HUES48 (cell line): ENCODE data around the gene KIRREL1.

Source experiments
- H3K27ac ChIP-seq: one replicate; pipeline ENCODE4 v1.7.0; 2013; ENCODE audit warnings: low read depth, low read length, inconsistent platforms
- H3K27me3 ChIP-seq: 2 replicates; pipeline ENCODE4 v1.6.1; 2013; ENCODE audit warnings: mild to moderate bottlenecking, low read length; ENCODE audit not compliant: control insufficient read depth, insufficient read depth
- H3K36me3 ChIP-seq: 2 replicates; pipeline ENCODE4 v1.6.1; 2013; ENCODE audit warnings: low read length; ENCODE audit not compliant: control insufficient read depth, insufficient read depth
- H3K4me1 ChIP-seq: 2 replicates; pipeline ENCODE4 v1.6.1; 2013; ENCODE audit warnings: mild to moderate bottlenecking, low read length; ENCODE audit not compliant: control insufficient read depth, insufficient read depth
- H3K4me3 ChIP-seq: 2 replicates; pipeline ENCODE4 v1.5.1; 2013; ENCODE audit warnings: mild to moderate bottlenecking, low read depth, low read length
- H3K9ac ChIP-seq: 2 replicates; pipeline ENCODE4 v1.6.1; 2013; ENCODE audit warnings: mild to moderate bottlenecking, low read depth, low read length, moderate library complexity
- H3K9me3 ChIP-seq: 2 replicates; pipeline ENCODE4 v1.6.1; 2013; ENCODE audit warnings: low read length; ENCODE audit not compliant: control insufficient read depth, insufficient read depth

KIRREL1 gene

DNA sequence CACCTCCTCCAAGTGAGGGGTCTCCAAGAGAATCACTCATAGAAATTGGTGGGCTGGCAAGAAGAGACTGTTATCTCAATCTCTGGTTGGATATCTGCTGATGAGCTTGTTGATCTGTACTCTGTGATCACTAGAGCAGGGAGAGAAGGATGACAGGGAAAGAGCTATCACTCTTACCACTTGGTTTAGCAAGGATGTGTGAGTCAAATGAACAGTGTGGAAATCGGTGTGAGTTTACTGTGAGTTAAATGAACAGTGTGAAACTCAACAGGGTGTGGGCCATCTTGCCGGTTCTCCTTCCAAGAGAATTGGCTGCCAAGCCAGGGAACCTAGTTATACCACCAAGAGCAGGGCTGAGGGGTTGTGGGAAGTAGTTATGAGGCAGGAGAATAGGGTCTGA, 154.0 kb downstream of the KIRREL1 start:
- H3K9ac ChIP-seq, result no peak overlapping the region
- H3K27me3 ChIP-seq, result peaks cover 19% of the 10 kb centered on the region

DNA sequence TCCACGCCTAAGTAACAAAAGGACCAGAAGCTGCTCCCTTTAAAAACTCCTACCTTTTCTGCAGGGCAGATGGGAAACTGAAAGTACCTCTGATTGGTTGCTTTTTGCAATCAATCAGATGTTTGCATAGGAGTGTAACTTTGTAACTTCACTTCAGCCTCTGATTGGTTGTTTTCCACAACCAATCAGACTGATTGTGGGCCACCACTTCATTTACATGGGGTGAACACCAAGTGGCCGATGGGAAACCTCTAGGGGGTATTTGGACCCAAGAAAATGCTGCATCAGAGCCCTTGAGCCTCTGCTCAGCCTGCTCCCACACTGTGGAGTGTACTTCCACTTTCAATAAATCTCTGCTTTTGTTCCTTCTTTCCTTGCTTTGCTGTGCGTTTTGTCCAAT, 154.4 kb downstream of the KIRREL1 start:
- Histone ChIP-seq H3K27me3 (peaks cover 19% of the 10 kb centered on the region), H3K9me3 (no peaks in the 10 kb centered on the region), H3K9ac (no peak overlapping the region), H3K36me3 (no peaks in the 10 kb centered on the region), H3K4me3 (no peak overlapping the region), H3K4me1 (0 out of 2 replicates have a peak, but pooled peaks cover 2% of the 10 kb centered on the region), H3K27ac (no peak overlapping the region)

More for the DNA sequence above, 154.0 kb downstream of the KIRREL1 start:
- no peaks in the 10 kb centered on the region for H3K36me3 ChIP-seq
- 0 out of 2 replicates have a peak, but pooled peaks cover 2% of the 10 kb centered on the region for H3K4me1 ChIP-seq
- no peak overlapping the region for H3K4me3 ChIP-seq
- no peaks in the 10 kb centered on the region for H3K9me3 ChIP-seq
- no peak overlapping the region for H3K27ac ChIP-seq

DNA sequence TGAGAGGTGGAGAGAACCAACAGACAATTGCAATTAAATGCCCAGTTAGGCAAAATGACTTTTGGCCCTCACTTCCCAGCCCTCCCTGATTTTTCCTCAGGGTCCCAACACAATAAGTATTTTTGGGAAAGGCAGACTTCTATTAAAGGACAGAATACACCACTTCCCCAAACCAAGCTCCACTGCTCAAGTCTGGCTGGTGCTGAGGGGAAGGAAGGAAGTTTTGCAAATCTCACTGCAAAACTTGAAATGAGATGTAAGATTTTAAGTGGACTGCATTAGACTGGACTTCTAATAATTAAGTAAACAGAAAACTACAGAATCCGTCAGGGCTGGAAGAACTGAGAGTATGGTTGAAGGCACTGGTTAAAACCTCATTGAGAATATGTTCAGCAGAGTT, 155.0 kb downstream of the KIRREL1 start:
- H3K4me3 ChIP-seq, result no peak overlapping the region
- 0 out of 2 replicates have a peak, but pooled peaks cover 2% of the 10 kb centered on the region for H3K4me1 ChIP-seq
- no peak overlapping the region for H3K9ac ChIP-seq
- peaks cover 22% of the 10 kb centered on the region for H3K27me3 ChIP-seq
- no peaks in the 10 kb centered on the region for H3K36me3 ChIP-seq
- H3K9me3 ChIP-seq, result no peaks in the 10 kb centered on the region
- no peak overlapping the region for H3K27ac ChIP-seq

GRCh38 chr1:158149175-158149574, 155.7 kb downstream of the KIRREL1 start:
- no peaks in the 10 kb centered on the region for H3K9me3 ChIP-seq
- peak overlapping the region; percentile 53 for H3K4me3 ChIP-seq
- H3K27me3 ChIP-seq, result peaks cover 22% of the 10 kb centered on the region
- H3K4me1 ChIP-seq, result 0 out of 2 replicates have a peak, but pooled peaks cover 3% of the 10 kb centered on the region
- H3K27ac ChIP-seq, result no peak overlapping the region
- no peaks in the 10 kb centered on the region for H3K36me3 ChIP-seq
- no peak overlapping the region for H3K9ac ChIP-seq
